ENCODE measurements around the gene OSBPL1A.

DNA sequence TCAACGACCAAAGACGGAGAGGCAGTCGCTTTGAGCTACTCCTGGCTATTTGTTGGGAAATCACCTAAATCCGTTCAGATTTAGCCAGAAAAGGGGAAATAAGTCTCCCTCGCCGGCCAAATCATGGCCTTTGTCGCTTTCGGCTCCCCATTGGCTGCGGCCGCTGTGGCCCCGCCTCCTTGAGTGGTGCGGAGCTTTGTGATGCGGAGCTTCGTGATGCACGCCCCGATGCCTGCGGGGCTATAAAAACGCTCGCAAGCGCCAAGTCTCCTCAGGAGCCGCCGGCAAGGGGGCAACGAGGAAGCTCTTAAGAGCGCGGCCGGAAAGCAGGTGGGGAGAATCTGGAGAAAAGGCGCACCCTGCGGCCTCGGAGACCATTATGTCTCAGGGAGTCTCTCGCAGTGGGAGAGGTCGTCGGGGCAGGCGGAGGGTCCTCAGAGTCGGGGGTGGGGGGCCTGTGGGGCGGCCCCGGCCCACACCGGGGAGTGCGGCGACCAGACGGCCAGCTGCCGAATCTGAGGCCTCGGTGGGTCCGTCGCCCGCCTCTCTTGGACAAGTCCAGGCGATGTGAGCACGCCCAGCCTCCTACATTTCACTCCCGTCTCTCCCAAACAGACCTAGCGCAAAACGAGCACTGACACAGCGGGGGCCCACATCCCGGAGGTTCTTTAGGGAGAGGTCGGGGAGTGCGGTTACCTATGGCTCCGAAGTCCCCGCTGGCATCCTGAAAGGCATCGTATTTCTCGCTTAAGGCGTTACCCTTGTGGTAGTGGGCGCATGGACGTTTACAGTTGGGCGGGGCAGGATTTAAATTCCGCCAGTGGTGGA, 258.6 kb downstream of the OSBPL1A start, which contains the start of gene CABYR:
- TF ChIP-seq, protein P1, sequence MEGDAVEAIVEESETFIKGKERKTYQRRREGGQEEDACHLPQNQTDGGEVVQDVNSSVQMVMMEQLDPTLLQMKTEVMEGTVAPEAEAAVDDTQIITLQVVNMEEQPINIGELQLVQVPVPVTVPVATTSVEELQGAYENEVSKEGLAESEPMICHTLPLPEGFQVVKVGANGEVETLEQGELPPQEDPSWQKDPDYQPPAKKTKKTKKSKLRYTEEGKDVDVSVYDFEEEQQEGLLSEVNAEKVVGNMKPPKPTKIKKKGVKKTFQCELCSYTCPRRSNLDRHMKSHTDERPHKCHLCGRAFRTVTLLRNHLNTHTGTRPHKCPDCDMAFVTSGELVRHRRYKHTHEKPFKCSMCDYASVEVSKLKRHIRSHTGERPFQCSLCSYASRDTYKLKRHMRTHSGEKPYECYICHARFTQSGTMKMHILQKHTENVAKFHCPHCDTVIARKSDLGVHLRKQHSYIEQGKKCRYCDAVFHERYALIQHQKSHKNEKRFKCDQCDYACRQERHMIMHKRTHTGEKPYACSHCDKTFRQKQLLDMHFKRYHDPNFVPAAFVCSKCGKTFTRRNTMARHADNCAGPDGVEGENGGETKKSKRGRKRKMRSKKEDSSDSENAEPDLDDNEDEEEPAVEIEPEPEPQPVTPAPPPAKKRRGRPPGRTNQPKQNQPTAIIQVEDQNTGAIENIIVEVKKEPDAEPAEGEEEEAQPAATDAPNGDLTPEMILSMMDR (IDR thresholded peaks at IDR 0.05) = no peak
- peak in 2 of 3 donors; percentile 39 to 58 for TF ChIP-seq POLR2AphosphoS5 (IDR thresholded peaks at IDR 0.05)
- no peak for TF ChIP-seq EP300 (IDR thresholded peaks at IDR 0.05; ENCODE audit: low read depth)
- peak; percentile 42 for TF ChIP-seq POLR2A (IDR thresholded peaks at IDR 0.05)

Measured in transverse colon (tissue), 4 donors.